ENCODE measurements around the gene CPLANE2. TPM values are rescaled to one million over a fixed set of nuclear protein-coding genes. Genes with fewer than 3 reads are reported as not detected.

Gene CPLANE2
- total RNA-seq, 1 donor from 2014 or later: 8.6 TPM

- no peaks in the 10 kb centered on the region for H3K27me3 Mint-ChIP-seq (ENCODE audit: low read depth, unreplicated experiment)
- Histone ChIP-seq H3K4me1 (ENCODE audit: insufficient read depth, low read length) (peaks cover 12% of the 10 kb centered on the region), H3K4me3 (ENCODE audit: insufficient read depth, low read depth, low read length) (no peak overlapping the region), H3K27ac (ENCODE audit: low read depth, low read length) (no peak overlapping the region), H3K36me3 (ENCODE audit: insufficient read depth, low read length) (peaks cover 4% of the 10 kb centered on the region), H3K79me2 (ENCODE audit: insufficient read depth, low read length) (no peaks in the 10 kb centered on the region), H3K4me2 (ENCODE audit: low read length) (no peak overlapping the region), H3K9ac (ENCODE audit: low read length) (no peak overlapping the region), H2AFZ (ENCODE audit: low read depth, low read length) (no peak overlapping the region), H3K27me3 (ENCODE audit: insufficient read depth, low read length) (no peaks in the 10 kb centered on the region), H3K9me3 (ENCODE audit: insufficient read depth, low read depth, low read length) (no peaks in the 10 kb centered on the region), H4K20me1 (ENCODE audit: insufficient read depth, low read length) (peaks cover 9% of the 10 kb centered on the region)
- TF ChIP-seq EZH2 (IDR thresholded peaks at IDR 0.05; ENCODE audit: insufficient read depth, low read length) (no peak), CTCF (IDR thresholded peaks at IDR 0.05; ENCODE audit: insufficient read depth, low read depth, low read length) (peak; percentile 84)
- H3K4me1 Mint-ChIP-seq (ENCODE audit: low read depth, unreplicated experiment): peaks cover 9% of the 10 kb centered on the region
- H3K4me3 Mint-ChIP-seq (ENCODE audit: unreplicated experiment): no peak overlapping the region
- H3K9me3 Mint-ChIP-seq (ENCODE audit: unreplicated experiment): no peaks in the 10 kb centered on the region
- DNase-seq (ENCODE audit: low read depth): peak; percentile 49
- no peak overlapping the region for H3K27ac Mint-ChIP-seq (ENCODE audit: unreplicated experiment)
- H3K36me3 Mint-ChIP-seq (ENCODE audit: low read depth, unreplicated experiment): peaks cover 2% of the 10 kb centered on the region
- peak; percentile 63 for FAIRE-seq
These were observed 7.1 kb upstream of the CPLANE2 start for GRCh38 chr1:16243936-16244649.

GRCh38 chr1:16243215-16243610, 6.2 kb upstream of the CPLANE2 start:
- FAIRE-seq: no peak
- Mint-ChIP-seq H3K9me3 (ENCODE audit: unreplicated experiment) (no peaks in the 10 kb centered on the region), H3K27me3 (ENCODE audit: low read depth, unreplicated experiment) (no peaks in the 10 kb centered on the region), H3K27ac (ENCODE audit: unreplicated experiment) (no peak overlapping the region), H3K4me3 (ENCODE audit: unreplicated experiment) (no peak overlapping the region), H3K36me3 (ENCODE audit: low read depth, unreplicated experiment) (no peaks in the 10 kb centered on the region), H3K4me1 (ENCODE audit: low read depth, unreplicated experiment) (peaks cover 2% of the 10 kb centered on the region)
- no peaks in the 10 kb centered on the region for H3K79me2 ChIP-seq (ENCODE audit: insufficient read depth, low read length)
- no peaks in the 10 kb centered on the region for H3K27me3 ChIP-seq (ENCODE audit: insufficient read depth, low read length)
- H3K27ac ChIP-seq (ENCODE audit: low read depth, low read length): no peak overlapping the region
- no peak overlapping the region for H2AFZ ChIP-seq (ENCODE audit: low read depth, low read length)
- peaks cover 3% of the 10 kb centered on the region for H3K4me1 ChIP-seq (ENCODE audit: insufficient read depth, low read length)
- TF ChIP-seq EZH2 (IDR thresholded peaks at IDR 0.05; ENCODE audit: insufficient read depth, low read length) (no peak), CTCF (IDR thresholded peaks at IDR 0.05; ENCODE audit: insufficient read depth, low read depth, low read length) (no peak)
- H3K36me3 ChIP-seq (ENCODE audit: insufficient read depth, low read length): peaks cover 4% of the 10 kb centered on the region
- H3K9me3 ChIP-seq (ENCODE audit: insufficient read depth, low read depth, low read length): no peaks in the 10 kb centered on the region
- no peak overlapping the region for H3K9ac ChIP-seq (ENCODE audit: low read length)
- DNase-seq (ENCODE audit: low read depth): no peak
- H3K4me2 ChIP-seq (ENCODE audit: low read length): no peak overlapping the region
- peaks cover 3% of the 10 kb centered on the region for H4K20me1 ChIP-seq (ENCODE audit: insufficient read depth, low read length)
- H3K4me3 ChIP-seq (ENCODE audit: insufficient read depth, low read depth, low read length): no peak overlapping the region

GRCh38 chr1:16242556-16243214, 5.7 kb upstream of the CPLANE2 start:
- no peak overlapping the region for H2AFZ ChIP-seq (ENCODE audit: low read depth, low read length)
- FAIRE-seq: no peak
- no peaks in the 10 kb centered on the region for H3K9me3 ChIP-seq (ENCODE audit: insufficient read depth, low read depth, low read length)
- H3K4me2 ChIP-seq (ENCODE audit: low read length): no peak overlapping the region
- Mint-ChIP-seq H3K4me3 (ENCODE audit: unreplicated experiment) (no peak overlapping the region), H3K9me3 (ENCODE audit: unreplicated experiment) (no peaks in the 10 kb centered on the region), H3K27ac (ENCODE audit: unreplicated experiment) (no peak overlapping the region), H3K27me3 (ENCODE audit: low read depth, unreplicated experiment) (no peaks in the 10 kb centered on the region), H3K36me3 (ENCODE audit: low read depth, unreplicated experiment) (no peaks in the 10 kb centered on the region), H3K4me1 (ENCODE audit: low read depth, unreplicated experiment) (peaks cover 2% of the 10 kb centered on the region)
- H3K27ac ChIP-seq (ENCODE audit: low read depth, low read length): no peak overlapping the region
- TF ChIP-seq CTCF (IDR thresholded peaks at IDR 0.05; ENCODE audit: insufficient read depth, low read depth, low read length) (no peak), EZH2 (IDR thresholded peaks at IDR 0.05; ENCODE audit: insufficient read depth, low read length) (no peak)
- no peaks in the 10 kb centered on the region for H3K79me2 ChIP-seq (ENCODE audit: insufficient read depth, low read length)
- H3K36me3 ChIP-seq (ENCODE audit: insufficient read depth, low read length): peaks cover 4% of the 10 kb centered on the region
- H3K27me3 ChIP-seq (ENCODE audit: insufficient read depth, low read length): no peaks in the 10 kb centered on the region
- H3K9ac ChIP-seq (ENCODE audit: low read length): no peak overlapping the region
- no peak for DNase-seq (ENCODE audit: low read depth)
- H3K4me1 ChIP-seq (ENCODE audit: insufficient read depth, low read length): peaks cover 1% of the 10 kb centered on the region
- H4K20me1 ChIP-seq (ENCODE audit: insufficient read depth, low read length): no peaks in the 10 kb centered on the region
- H3K4me3 ChIP-seq (ENCODE audit: insufficient read depth, low read depth, low read length): no peak overlapping the region
